Measurements from ENCODE around the gene MLXIP. TPM values are rescaled to one million over a fixed set of nuclear protein-coding genes. Genes with fewer than 3 reads are reported as not detected.

MLXIP gene
- polyA plus RNA-seq, 1 donor from 2014 or later = 9.2 TPM

GRCh38 chr12:122064025-122064777 lies 14.4 kb upstream of the MLXIP start:
- Histone ChIP-seq H3K4me2 (ENCODE audit: low read length) (no peak overlapping the region), H3K9me2 (ENCODE audit: insufficient read depth, low read length) (no peaks in the 10 kb centered on the region), H2AFZ (ENCODE audit: low read depth, low read length) (no peak overlapping the region), H4K20me1 (ENCODE audit: insufficient read depth) (no peaks in the 10 kb centered on the region), H3K27ac (ENCODE audit: low read length) (no peak overlapping the region), H3K4me3 (ENCODE audit: low read length) (no peak overlapping the region), H3K9me3 (ENCODE audit: low read length) (no peaks in the 10 kb centered on the region), H3K36me3 (ENCODE audit: insufficient read depth, low read length) (no peaks in the 10 kb centered on the region), H3K9ac (ENCODE audit: low read length) (no peak overlapping the region), H3F3A (ENCODE audit: insufficient read depth, low read length, poor library complexity, severe bottlenecking) (no peaks in the 10 kb centered on the region), H3K79me2 (replicated peaks; ENCODE audit: insufficient read depth, low read length) (no peaks in the 10 kb centered on the region), H3K27me3 (ENCODE audit: insufficient read depth, low read depth, low read length) (no peaks in the 10 kb centered on the region)
- TF ChIP-seq CTCF (IDR thresholded peaks at IDR 0.05; ENCODE audit: poor library complexity, severe bottlenecking) (peak; percentile 48), MXI1 (conservative IDR thresholded peaks at IDR 0.05; ENCODE audit: poor library complexity, severe bottlenecking) (no peak)

GRCh38 chr12:122064780-122065588 lies 13.6 kb upstream of the MLXIP start:
- H3K27me3 ChIP-seq (ENCODE audit: insufficient read depth, low read depth, low read length) = no peaks in the 10 kb centered on the region
- TF ChIP-seq MXI1 (conservative IDR thresholded peaks at IDR 0.05; ENCODE audit: poor library complexity, severe bottlenecking) (no peak), TAF1 (IDR thresholded peaks at IDR 0.05; ENCODE audit: low read depth) (no peak), RAD21 (conservative IDR thresholded peaks at IDR 0.05) (no peak), EP300 (conservative IDR thresholded peaks at IDR 0.05; ENCODE audit: poor library complexity, severe bottlenecking) (no peak), EZH2 (IDR thresholded peaks at IDR 0.05; ENCODE audit: borderline replicate concordance, insufficient read depth, low read length, poor library complexity, severe bottlenecking) (no peak), REST (IDR thresholded peaks at IDR 0.05; ENCODE audit: borderline replicate concordance) (no peak), SMC3 (conservative IDR thresholded peaks at IDR 0.05; ENCODE audit: poor library complexity) (no peak), POLR2AphosphoS5 (IDR thresholded peaks at IDR 0.05) (no peak), CTCF (IDR thresholded peaks at IDR 0.05; ENCODE audit: poor library complexity, severe bottlenecking) (no peak)
- H3F3A ChIP-seq (ENCODE audit: insufficient read depth, low read length, poor library complexity, severe bottlenecking) = no peaks in the 10 kb centered on the region
- no peaks in the 10 kb centered on the region for H3K9me3 ChIP-seq (ENCODE audit: low read length)
- no peaks in the 10 kb centered on the region for H3K79me2 ChIP-seq (replicated peaks; ENCODE audit: insufficient read depth, low read length)
- no peaks in the 10 kb centered on the region for H4K20me1 ChIP-seq (ENCODE audit: insufficient read depth)
- H2AFZ ChIP-seq (ENCODE audit: low read depth, low read length) = no peak overlapping the region
- no peak overlapping the region for H3K9ac ChIP-seq (ENCODE audit: low read length)
- H3K9me2 ChIP-seq (ENCODE audit: insufficient read depth, low read length) = no peaks in the 10 kb centered on the region
- H3K4me3 ChIP-seq (ENCODE audit: low read length) = no peak overlapping the region
- H3K27ac ChIP-seq (ENCODE audit: low read length) = no peak overlapping the region
- no peaks in the 10 kb centered on the region for H3K36me3 ChIP-seq (ENCODE audit: insufficient read depth, low read length)
- no peak overlapping the region for H3K4me2 ChIP-seq (ENCODE audit: low read length)

Measured in neural cell (in vitro differentiated cells).